Keratinocyte (primary cell): ENCODE results near the gene DNAJC2.

ENCODE experiments used
- EZH2 ChIP-seq: IDR thresholded peaks from one replicate; pipeline ENCODE4 v1.6.1; 2012; ENCODE audit warnings: inconsistent platforms, mild to moderate bottlenecking, low read length, moderate library complexity
- TF ChIP-seq, protein P1 (sequence below), 3 experiments: IDR thresholded peaks in 1 of 3; conservative IDR thresholded peaks in 1 of 3; optimal IDR thresholded peaks in 1 of 3; 2 replicates in 2 of 3; 3 replicates in 1 of 3; pipeline versions ENCODE3 to v1.5.1; 2011; ENCODE audit warnings: low read length in 3 of 3, mild to moderate bottlenecking in 3 of 3, moderate library complexity in 2 of 3, control low read depth in 1 of 3, inconsistent platforms in 1 of 3; ENCODE audit not compliant: insufficient read depth in 2 of 3; ENCODE audit errors: extremely low read depth in 1 of 3

GRCh38 chr7:103301441-103301840, 43.1 kb downstream of the DNAJC2 start:
- TF ChIP-seq, protein P1, sequence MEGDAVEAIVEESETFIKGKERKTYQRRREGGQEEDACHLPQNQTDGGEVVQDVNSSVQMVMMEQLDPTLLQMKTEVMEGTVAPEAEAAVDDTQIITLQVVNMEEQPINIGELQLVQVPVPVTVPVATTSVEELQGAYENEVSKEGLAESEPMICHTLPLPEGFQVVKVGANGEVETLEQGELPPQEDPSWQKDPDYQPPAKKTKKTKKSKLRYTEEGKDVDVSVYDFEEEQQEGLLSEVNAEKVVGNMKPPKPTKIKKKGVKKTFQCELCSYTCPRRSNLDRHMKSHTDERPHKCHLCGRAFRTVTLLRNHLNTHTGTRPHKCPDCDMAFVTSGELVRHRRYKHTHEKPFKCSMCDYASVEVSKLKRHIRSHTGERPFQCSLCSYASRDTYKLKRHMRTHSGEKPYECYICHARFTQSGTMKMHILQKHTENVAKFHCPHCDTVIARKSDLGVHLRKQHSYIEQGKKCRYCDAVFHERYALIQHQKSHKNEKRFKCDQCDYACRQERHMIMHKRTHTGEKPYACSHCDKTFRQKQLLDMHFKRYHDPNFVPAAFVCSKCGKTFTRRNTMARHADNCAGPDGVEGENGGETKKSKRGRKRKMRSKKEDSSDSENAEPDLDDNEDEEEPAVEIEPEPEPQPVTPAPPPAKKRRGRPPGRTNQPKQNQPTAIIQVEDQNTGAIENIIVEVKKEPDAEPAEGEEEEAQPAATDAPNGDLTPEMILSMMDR (optimal IDR thresholded peaks at IDR 0.05 in 1 of 3, IDR thresholded peaks at IDR 0.05 in 1 of 3, conservative IDR thresholded peaks at IDR 0.05 in 1 of 3; ENCODE audit: extremely low read depth in 1 of 3, insufficient read depth in 2 of 3, low read length in 3 of 3), result no peak
- no peak for TF ChIP-seq EZH2
